ENCODE results near the gene CNDP1.

- TF ChIP-seq CTCF (IDR thresholded peaks at IDR 0.05) (no peak), NRF1 (IDR thresholded peaks at IDR 0.05; ENCODE audit: low read depth, low read length) (no peak), CHD2 (IDR thresholded peaks at IDR 0.05; ENCODE audit: low read length, partially characterized antibody) (no peak), RXRA (IDR thresholded peaks at IDR 0.05; ENCODE audit: borderline replicate concordance, low read depth) (no peak), GABPA (IDR thresholded peaks at IDR 0.05; ENCODE audit: low read depth) (no peak), YY1 (IDR thresholded peaks at IDR 0.05; ENCODE audit: low read depth) (no peak)
These were observed 77.5 kb downstream of the CNDP1 start for GRCh38 chr18:74611765-74612164.
